ENCODE data around the gene CCND3. TPM values are rescaled to one million over a fixed set of nuclear protein-coding genes. Genes with fewer than 3 reads are reported as not detected.
A peak's percentile ranks its signal among the peaks of the same experiment; 100 is the strongest.

Gene CCND3
- total and polyA plus RNA-seq, 2 donors from 2014 or later: 42.1 to 139 TPM

- DNase-seq (peak; percentile 96 to 97 (median 96)), FAIRE-seq (no peak)
- Histone ChIP-seq H3K4me1 (ENCODE audit: control insufficient read depth in 2 of 3, insufficient read depth in 2 of 3, low read depth in 1 of 3, low read length in 3 of 3) (peaks cover 3 to 13% (median 4%) of the 10 kb centered on the region in 3 donors), H3K36me3 (ENCODE audit: control insufficient read depth in 2 of 3, insufficient read depth in 3 of 3, low read length in 3 of 3) (peaks cover 0 to 3% (median 0%) of the 10 kb centered on the region in 3 donors), H3K9ac (ENCODE audit: low read length in 3 of 3) (peak within 1 kb of the TSS; percentile 65 to 80 (median 71)), H3K27me3 (ENCODE audit: control insufficient read depth, insufficient read depth, low read length) (no peaks in the 10 kb centered on the region), H3K4me3 (ENCODE audit: low read length in 3 of 3) (peak within 1 kb of the TSS; percentile 79 to 85 (median 82)), H3K27ac (ENCODE audit: low read depth in 2 of 2, low read length in 2 of 2) (peak within 1 kb of the TSS; percentile 45 to 77), H3K9me3 (ENCODE audit: control insufficient read depth in 2 of 3, insufficient read depth in 1 of 3, low read length in 3 of 3) (no peaks in the 10 kb centered on the region)
- intact Hi-C loops (cut with DNase I): no loop called here
- no peak for TF ChIP-seq CTCF (IDR thresholded peaks at IDR 0.05; ENCODE audit: borderline replicate concordance, extremely low read depth, insufficient read depth)
Measured at GRCh38 chr6:41895300-41896233, 46.0 kb downstream of the CCND3 start, which contains the start of gene USP49. Gene USP49, minus strand, starts transcription at chr6:41895375. Its CDS starts 88,392 bp downstream, at chr6:41806983.

DNA sequence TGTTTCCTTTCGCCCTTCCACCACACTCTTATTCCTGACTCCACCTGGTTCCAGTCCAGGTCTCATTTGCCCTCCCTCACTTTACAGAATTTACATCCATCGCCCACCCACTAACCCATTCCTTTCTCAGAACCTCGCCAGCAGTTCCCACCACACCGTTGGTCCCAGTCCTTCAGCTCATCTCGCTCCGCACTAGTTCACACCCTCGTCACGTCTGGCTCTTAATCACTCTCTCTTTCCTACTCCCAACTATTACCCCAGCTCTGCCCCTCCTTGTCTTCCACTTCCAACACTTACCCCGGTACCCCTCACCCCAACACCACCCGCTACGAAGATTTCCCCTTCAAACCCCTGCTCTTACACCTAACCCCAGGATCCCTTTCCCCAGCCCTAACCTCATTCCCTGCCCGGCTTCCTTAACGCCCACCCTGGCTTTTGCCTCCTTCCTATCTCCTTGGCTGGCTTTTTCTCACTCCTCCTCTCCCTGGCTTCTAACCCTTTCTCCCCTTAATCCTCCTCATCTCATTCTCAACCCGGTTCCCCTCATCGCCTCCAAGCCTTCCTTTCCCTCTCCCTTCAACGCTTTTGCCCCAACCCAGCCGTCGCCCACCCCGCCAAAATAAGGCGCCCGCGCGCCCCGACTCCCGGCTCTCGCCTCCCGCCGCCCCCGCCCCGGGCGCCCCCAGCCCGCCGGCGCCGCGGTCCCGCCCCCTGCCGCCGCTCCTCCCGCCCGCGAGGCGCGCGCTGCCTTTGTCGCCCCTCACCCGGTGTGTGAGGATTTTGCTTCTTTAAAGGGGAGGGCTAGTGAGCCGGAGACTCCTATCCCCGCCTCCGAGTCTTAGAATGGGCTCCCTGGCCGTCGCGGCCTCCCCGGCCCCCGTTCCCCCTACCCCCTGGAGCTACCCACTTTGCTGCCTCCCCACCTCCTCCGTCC is 47.0 kb downstream of the CCND3 start:
- H3K27ac ChIP-seq (ENCODE audit: low read depth in 2 of 2, low read length in 2 of 2): peak overlapping the region in 1 of 2 donors; percentile 45

More for the DNA sequence above, 47.0 kb downstream of the CCND3 start:
- Histone ChIP-seq H3K4me3 (ENCODE audit: low read length in 3 of 3) (peak overlapping the region; percentile 79 to 85 (median 82)), H3K4me1 (ENCODE audit: control insufficient read depth in 2 of 3, insufficient read depth in 2 of 3, low read depth in 1 of 3, low read length in 3 of 3) (peaks cover 3 to 13% (median 4%) of the 10 kb centered on the region in 3 donors), H3K9me3 (ENCODE audit: control insufficient read depth in 2 of 3, insufficient read depth in 1 of 3, low read length in 3 of 3) (no peaks in the 10 kb centered on the region), H3K27me3 (ENCODE audit: control insufficient read depth, insufficient read depth, low read length) (no peaks in the 10 kb centered on the region), H3K36me3 (ENCODE audit: control insufficient read depth in 2 of 3, insufficient read depth in 3 of 3, low read length in 3 of 3) (no peaks in the 10 kb centered on the region), H3K9ac (ENCODE audit: low read length in 3 of 3) (peak overlapping the region; percentile 56 to 80 (median 65))
- DNase-seq (peak in 4 of 5 donors; percentile 23 to 59 (median 48)), FAIRE-seq (no peak)
- TF ChIP-seq CTCF (IDR thresholded peaks at IDR 0.05; ENCODE audit: borderline replicate concordance, extremely low read depth, insufficient read depth): no peak
- intact Hi-C loops (cut with DNase I): no loop called here
